ENCODE results near the gene RBM47.
"Not testable (repeated sequence)": the region's sequence is repeated elsewhere in the genome, so short reads cannot be mapped to it uniquely, and the experiment has no call there.

The RBM47 gene

GRCh38 chr4:40550948-40551462 is 78.7 kb downstream of the RBM47 start:
- no peak for DNase-seq (ENCODE audit: extremely low read depth, low read depth)
- H3K4me3 ChIP-seq (replicated peaks; ENCODE audit: low read depth, low read length) = no peak overlapping the region; the same call in 1 of the 2 replicates
- peak; percentile 22 for TF ChIP-seq CTCF (IDR thresholded peaks at IDR 0.05; ENCODE audit: low read depth, low read length, missing control alignments)

- DNase-seq (ENCODE audit: extremely low read depth, low read depth) = no peak
- no peak overlapping the region for H3K4me3 ChIP-seq (replicated peaks; ENCODE audit: low read depth, low read length)
- no peak for TF ChIP-seq CTCF (IDR thresholded peaks at IDR 0.05; ENCODE audit: low read depth, low read length, missing control alignments)
These were observed 79.5 kb downstream of the RBM47 start for GRCh38 chr4:40550196-40550595.

GRCh38 chr4:40548256-40548655 is 81.4 kb downstream of the RBM47 start:
- TF ChIP-seq CTCF (IDR thresholded peaks at IDR 0.05; ENCODE audit: low read depth, low read length, missing control alignments) = no peak
- no peak overlapping the region for H3K4me3 ChIP-seq (replicated peaks; ENCODE audit: low read depth, low read length)
- no peak for DNase-seq (ENCODE audit: extremely low read depth, low read depth)

GRCh38 chr4:40547789-40548132 is 81.9 kb downstream of the RBM47 start:
- no peak for TF ChIP-seq CTCF (IDR thresholded peaks at IDR 0.05; ENCODE audit: low read depth, low read length, missing control alignments)
- no peak for DNase-seq (ENCODE audit: extremely low read depth, low read depth)
- no peak overlapping the region for H3K4me3 ChIP-seq (replicated peaks; ENCODE audit: low read depth, low read length)

GRCh38 chr4:40546969-40547788 is 82.5 kb downstream of the RBM47 start:
- no peak overlapping the region for H3K4me3 ChIP-seq (replicated peaks; ENCODE audit: low read depth, low read length)
- no peak for TF ChIP-seq CTCF (IDR thresholded peaks at IDR 0.05; ENCODE audit: low read depth, low read length, missing control alignments)
- no peak for DNase-seq (ENCODE audit: extremely low read depth, low read depth)

- TF ChIP-seq CTCF (IDR thresholded peaks at IDR 0.05; ENCODE audit: low read depth, low read length, missing control alignments) = no peak
- no peak overlapping the region for H3K4me3 ChIP-seq (replicated peaks; ENCODE audit: low read depth, low read length)
- no peak for DNase-seq (ENCODE audit: extremely low read depth, low read depth)
These were observed 83.2 kb downstream of the RBM47 start for GRCh38 chr4:40546506-40546905.

GRCh38 chr4:40545487-40545886 is 84.2 kb downstream of the RBM47 start:
- DNase-seq (ENCODE audit: extremely low read depth, low read depth); H3K4me3 ChIP-seq (replicated peaks; ENCODE audit: low read depth, low read length): not testable (repeated sequence)

Measured in HFF-Myc (cell line).